Brain pericyte (primary cell): ENCODE measurements around the gene MYRIP.
"Not testable (repeated sequence)": the region's sequence is repeated elsewhere in the genome, so short reads cannot be mapped to it uniquely, and the experiment has no call there.

ENCODE experiments used
- DNase-seq: peaks from one replicate; pipeline ENCODE4 v3.0.0-alpha.2; 2012; ENCODE audit warnings: low read depth, low spot score

Gene MYRIP

DNA sequence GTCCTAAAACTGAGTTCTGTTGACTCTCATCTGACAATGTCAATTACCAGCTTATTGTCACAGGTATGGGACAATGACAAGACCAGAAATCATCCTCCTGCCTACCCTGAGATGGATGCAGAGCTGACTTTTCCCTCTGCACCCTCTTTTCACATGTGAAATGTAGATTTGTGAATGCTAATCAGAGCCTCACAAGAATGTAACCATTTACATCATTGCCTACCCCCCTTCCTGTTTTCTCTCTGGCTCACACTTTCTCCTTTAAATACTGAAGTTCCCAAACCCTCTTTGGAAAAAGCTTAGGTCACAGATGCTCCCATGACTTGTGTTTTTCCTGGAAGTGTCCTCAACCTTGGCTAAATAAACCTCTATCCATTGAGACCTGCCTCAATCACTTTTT, 228.2 kb downstream of the MYRIP start:
- no peak for DNase-seq

DNA sequence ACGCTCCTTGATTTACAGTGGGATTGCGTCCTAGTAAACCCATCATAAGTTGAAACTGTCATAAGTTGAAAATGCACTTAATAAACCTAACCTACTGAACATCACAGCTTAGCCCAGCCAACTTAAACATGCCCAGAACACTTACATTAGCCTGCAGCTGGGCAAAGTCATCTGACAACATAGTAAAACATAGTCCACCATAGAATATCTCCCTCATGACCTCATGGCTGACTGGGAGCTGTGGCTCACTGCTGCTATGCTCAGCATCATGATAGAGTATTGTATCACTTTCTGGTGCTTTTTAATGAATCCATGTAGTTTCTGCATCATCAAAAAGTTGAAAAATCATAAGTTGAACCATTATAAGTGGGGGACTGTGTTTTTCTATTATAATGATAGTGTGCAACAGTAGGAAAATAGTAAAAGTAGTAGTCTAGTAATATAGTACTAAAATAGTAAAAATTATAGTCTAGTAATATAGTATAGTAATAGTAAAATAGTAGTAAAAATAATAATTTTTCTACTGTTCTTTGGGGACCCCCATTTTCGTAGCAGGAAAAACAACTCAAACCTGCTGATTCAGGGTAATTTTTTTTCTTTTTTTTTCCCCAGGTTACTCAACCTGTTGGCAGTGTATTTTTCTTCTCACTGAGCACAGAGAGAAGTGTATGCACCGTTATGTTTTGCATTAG, 233.5 kb downstream of the MYRIP start:
- DNase-seq = no peak

DNA sequence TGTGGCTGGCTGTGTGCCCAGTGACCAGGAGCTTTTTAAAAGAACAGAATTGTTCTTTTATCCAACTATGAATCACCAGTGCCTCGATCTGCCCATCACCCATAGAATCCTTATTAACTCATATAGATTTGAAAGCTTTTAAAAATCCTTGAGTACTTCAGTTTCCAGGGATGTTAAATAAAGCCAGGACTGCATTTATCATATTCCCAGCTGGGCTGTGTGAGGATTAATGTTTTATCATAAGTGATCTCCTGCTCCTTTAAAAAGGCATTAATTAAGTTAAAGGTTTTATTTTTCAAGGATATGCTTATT, 234.0 kb downstream of the MYRIP start:
- no peak for DNase-seq

DNA sequence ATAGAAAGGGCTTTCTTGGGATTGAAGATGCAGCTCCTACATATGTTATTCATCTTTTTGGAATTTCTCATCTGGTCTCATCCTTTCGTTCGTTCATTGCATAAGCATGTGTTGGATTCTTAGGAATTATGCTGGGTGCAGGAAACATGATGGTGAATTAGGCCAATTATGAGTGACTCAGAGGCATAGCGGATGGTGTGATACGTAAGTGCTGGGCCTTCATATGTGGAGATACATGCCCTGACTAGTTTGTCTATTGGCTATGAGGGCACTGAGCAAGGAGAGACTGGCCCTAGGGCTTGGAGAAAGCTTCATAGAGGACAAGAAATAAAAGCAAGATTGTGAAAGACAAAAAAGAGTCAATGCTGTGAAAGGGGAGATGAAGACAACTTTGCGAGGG, 235.1 kb downstream of the MYRIP start:
- no peak for DNase-seq

DNA sequence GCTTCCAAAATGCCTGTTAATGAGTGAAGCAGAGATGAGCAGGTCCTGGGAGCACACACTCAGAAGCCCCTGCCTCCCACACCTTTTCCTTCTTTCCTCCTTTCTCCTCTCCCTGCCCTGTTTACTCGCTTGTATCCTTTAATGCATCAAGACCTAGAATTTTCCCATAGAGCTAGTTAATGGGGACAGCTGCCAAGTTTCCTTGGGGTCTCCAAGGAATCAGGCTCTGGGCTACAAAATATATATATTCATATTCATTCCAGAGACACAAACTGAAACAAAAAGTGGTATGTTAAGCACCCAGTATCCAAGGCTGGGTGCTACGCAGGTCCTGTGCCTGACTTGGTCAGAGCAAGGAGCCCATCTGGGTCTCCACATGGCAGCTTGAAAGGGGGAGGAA, 235.6 kb downstream of the MYRIP start:
- no peak for DNase-seq

DNA sequence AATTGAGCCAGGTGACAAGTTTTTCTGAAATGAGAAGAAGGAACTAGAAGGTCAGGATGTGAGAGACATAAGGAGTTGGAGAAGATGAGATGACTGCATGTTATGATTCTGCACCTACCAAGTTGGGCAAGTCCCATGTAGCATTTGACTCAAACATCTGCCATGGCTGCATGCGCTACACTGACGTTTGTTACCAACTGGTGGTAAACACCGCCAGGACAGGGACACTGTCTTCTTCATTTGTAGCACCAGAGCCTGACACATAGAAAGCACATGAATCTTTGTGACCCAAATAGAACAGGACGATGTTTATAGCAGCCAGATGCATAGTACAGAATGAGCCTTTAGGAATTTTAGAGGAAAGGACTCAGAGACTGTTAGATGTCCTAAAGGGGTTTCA, 236.7 kb downstream of the MYRIP start:
- DNase-seq = no peak

DNA sequence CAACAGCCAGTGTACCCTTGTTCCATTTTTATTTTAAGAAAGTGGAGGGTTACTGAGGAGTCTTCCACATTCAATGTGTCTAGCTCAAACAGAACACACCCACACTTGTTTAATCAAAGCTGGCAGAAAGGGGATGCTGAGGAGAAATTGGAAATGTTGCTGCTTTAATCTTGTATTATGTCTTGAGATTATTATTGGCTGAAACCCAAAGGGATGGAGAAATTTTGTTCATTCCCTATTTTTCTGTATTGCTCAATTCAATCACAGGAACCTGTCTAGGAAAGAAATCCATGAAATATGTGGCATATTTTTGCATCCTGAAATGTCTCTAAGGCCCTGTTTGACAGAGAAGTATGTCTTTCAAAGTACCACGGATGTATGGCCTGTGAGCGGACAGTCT, 238.0 kb downstream of the MYRIP start:
- DNase-seq = no peak

DNA sequence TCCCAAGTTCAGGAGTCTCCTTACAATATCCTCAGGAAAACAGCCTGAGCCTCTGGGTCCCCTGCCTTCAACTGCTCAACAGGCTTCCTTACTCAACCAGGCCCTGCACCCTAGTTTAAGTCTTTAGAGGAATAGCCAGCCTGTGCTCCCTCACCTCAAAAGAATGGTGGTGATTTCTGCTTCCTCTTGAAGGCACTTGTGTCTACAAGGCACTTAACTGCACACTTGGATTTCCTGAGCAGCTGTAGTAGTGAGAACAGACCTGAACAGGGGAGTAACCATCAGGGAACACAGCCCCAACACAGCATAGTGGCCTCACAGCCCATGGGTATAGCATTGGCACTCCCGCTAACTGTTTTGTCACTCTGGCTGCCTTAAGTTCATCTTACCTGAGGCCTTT, 244.3 kb downstream of the MYRIP start:
- DNase-seq = no peak

DNA sequence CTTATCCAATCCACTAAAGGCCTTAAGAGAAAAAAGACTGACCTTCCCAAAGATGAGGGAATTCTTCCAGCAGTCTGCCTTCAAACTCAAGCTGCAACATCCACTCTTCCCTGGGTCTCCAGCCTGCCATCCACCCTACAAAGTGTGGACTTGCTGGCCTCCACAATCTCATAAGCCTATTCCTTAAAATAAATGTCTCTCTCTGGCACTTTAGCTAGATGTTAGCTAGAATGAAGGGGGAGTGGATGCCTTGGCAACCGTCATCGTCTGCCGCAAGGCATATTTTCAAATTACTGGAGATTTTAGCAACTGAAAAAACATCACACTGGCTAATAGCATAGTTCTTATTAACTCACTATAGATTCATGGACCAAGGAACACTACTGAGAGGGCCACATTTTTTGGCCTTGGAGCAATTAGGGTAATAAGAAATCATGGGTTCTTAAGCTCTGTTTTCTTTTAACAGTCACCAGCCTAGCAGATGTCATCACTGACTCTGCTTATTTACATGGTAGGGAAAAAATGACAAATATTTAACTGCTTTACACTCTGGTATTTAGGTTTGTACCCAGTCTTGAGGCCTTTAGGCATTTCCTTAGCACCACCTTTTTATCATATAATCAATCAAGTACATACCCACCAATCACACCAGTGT, 245.3 kb downstream of the MYRIP start:
- DNase-seq = no peak

DNA sequence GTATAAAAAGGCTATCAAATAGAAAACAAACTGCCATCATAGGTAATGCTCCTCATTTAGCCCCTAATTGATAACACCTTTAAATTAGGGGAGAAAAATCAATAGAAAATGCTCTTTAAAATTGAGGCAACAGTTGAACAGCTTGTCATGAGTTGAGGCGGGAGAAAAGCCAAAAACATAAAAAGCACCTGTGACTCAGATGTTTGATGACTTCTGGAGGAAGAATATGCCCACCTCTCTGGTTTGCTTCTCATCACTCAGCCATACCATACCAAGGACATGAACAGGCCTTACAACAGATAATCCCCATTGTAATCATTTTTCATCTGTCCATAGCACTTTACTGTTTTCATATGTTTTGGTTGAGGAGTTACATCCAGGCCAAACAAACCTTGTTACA, 246.0 kb downstream of the MYRIP start:
- DNase-seq = no peak

DNA sequence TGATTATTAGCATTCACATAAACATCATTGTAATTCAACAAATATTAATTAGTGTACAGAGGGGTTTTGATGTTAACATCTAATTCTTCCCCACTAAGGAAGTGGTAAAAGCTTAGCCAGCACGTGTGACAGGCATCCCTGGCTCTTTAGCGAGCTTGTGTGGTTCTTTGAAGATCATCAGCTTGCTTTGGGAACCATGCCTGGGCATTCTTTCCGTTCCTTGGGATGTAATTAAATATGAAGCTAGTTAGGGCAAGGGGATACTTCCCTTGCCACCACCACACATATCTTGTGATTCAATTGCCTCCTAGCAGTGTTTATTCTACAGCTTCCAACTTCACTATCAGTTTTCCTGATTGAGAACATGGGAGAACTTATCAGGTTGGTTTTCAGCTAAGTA, 246.5 kb downstream of the MYRIP start:
- DNase-seq = no peak

DNA sequence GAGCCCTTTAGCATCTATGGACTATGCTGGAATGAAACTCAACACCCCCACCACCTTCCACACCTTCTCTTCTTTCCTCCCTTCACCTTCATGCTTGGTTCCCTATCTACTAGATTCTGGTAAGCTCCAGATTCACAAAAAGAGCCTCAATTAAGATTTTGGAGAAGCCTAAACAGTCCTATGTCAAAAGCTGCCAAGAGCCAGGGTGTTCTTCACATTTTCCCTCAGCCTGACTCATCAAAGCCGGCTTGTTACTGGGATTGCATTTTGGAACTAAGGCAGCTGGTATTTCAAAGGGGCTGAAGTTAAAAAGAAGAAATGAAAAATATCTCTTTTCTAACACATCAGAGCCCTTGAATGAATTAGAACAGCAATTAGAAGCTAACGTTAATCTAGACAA, 247.7 kb downstream of the MYRIP start:
- DNase-seq = no peak

DNA sequence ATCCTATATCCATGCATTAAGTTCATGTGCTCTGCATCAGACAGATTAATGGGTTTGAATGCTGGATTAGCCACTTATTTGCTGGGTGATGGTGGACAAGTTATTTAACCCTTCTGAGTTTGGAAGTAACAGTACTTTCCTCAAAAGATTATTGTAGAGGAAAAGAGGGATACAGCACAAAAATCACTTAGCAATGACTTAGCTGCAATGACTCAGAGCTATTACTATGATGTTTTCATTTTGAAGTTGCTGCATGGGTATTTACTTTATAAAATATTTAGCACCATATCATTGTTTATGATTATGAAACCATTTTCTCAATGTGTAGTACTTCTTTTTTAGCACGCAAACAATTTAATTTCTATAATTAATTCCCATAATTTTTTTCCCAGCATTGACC, 248.4 kb downstream of the MYRIP start:
- DNase-seq = no peak

DNA sequence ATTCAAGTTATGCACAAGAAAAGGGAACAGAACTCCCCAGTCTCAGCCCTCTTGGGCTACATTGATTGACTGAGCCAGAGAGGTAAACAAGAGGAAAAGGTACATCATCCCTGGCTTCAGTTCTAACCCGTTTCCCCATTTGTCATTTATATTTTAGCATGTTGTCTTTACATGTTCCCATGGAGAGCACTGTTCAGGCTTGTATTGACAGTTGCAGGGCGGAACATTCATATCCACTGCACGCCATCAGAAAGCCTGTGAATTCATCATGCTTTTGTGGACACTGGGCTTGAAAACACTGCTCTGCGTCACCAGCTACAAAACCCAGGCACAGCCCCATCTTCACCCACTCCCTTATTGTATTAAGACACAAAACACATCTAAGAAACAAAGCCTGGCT, 259.2 kb downstream of the MYRIP start:
- DNase-seq = no peak

DNA sequence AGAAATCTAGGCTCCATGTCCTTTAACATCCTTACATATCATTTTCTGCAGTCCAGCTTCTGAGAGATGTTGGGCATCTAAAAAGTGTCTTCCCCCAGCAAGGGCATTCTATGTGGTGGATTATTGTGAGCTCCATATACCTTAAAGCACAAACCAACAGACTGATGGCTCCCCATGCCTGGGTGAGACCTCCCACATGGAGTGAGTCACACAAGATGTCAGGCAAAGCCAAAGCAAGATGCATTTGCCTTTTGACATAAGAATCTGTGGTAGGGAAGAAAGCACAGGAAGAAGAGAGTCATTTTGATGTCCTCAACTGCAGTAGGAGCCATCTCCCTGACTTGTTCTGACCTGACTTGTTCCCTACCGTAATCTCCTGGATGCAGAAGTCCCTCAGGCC, 261.4 kb downstream of the MYRIP start:
- no peak for DNase-seq

DNA sequence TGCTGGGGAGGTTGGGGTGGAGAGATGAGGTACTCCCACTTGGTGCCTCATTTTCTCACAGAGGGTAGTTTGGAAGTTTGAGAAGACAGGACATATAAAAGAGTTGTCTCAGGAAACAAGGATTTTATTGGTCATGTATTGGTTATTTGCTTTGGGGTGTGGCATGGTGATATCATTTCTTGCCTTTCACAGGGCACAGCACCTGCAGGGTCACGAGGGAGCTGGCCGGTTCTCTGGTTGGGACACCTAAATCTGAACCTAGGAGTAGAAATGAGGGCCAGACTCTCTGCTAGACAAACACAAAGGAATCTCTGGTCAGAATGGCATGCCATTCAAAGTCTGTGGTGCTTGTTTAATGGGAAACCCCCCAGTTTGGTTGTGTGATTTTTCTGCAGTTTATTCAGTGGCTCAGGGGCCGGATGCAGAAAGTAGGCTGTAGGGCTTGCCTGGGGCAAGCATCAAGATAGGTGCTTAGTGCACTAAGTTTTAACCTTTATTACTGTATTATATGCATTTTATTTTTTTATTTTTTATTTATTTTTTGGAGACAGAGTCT, 262.4 kb downstream of the MYRIP start:
- DNase-seq = no peak

DNA sequence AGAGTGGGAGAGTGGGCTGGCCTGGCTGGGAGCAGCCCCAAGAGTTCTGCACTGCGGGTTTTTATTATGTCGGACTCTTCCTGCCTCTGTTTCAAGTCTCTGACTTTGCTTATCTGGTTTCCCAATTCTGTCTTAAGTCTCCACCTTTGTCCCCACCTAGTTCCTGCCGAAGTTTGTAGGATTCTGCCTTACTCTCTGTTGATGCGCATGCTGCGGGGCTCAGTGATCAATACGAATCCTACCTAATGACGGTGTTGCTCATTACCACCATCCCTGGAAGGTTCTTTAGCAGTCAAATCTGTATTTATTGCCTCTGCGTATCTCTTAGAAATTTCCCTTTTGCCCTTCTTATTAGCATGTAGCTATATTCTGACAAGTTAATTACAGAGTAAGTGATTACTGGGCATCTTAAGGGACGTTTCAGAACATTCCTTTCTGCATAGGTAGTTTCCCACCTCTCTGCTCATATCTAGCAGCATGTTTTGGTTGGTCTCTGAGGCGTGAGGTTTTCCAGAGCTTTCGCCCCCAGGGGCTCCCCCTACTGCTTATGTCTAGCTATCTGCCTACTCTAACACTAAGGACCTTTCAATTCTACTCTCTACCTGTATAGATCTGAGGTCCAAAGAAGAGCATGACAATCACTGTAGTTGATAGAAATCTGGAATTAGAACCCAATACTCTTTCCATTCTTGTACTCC, 264.1 kb downstream of the MYRIP start:
- DNase-seq = no peak

DNA sequence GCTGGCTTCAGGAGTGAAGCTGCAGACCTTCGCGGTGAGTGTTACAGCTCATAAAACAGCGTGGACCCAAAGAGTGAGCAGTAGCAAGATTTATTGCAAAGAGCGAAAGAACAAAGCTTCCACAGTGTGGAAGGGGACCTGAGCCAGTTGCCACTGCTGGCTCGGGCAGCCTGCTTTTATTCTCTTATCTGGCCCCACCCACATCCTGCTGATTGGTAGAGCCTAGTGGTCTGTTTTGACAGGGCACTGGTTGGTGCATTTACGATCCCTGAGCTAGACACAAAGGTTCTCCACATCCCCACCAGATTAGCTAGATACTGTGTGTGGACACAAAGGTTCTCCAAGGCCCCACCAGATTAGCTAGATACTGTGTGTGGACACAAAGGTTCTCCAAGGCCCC, 267.7 kb downstream of the MYRIP start:
- DNase-seq = not testable (repeated sequence)

DNA sequence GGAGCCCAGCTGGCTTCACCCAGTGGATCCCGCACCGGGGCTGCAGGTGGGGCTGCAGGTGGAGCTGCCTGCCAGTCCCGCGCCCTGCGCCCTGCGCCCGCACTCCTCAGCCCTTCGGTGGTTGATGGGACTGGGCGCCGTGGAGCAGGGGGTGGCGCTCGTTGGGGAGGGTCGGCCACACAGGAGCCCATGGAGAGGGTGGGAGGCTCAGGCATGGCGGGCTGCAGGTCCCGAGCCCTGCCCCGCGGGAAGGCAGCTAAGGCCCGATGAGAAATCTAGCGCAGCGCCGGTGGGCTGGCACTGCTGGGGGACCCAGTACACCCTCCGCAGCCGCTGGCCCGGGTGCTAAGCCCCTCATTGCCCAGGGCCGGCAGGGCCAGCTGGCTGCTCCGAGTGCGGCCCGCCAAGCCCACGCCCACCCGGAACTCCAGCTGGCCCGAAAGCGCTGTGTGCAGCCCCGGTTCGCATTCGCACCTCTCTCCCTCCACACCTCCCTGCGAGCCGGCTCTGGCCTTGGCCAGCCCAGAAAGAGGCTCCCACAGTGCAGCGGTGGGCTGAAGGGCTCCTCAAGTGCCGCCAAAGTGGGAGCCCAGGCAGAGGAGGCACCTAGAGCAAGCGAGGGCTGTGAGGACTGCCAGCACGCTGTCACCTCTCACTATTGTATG, 268.6 kb downstream of the MYRIP start:
- not testable (repeated sequence) for DNase-seq

DNA sequence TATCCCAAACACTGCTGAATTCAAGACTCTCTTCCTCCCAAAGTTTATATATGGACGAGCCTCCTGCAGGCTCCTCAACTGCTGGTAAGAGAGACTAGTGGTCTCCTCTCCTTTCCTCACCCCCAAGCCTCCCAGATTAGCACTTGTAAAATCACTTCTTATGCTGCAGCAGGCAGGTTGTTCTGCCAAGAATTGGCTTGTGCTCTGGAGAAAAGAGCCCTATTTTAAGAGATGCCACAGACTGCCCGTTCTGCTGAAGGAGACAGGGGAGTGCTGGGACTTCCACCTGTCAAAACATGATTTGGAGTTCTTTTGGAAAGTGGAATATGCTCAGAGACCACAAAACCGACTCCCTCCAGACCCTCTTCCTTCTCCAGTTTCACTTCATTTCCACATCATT, 269.2 kb downstream of the MYRIP start:
- no peak for DNase-seq

DNA sequence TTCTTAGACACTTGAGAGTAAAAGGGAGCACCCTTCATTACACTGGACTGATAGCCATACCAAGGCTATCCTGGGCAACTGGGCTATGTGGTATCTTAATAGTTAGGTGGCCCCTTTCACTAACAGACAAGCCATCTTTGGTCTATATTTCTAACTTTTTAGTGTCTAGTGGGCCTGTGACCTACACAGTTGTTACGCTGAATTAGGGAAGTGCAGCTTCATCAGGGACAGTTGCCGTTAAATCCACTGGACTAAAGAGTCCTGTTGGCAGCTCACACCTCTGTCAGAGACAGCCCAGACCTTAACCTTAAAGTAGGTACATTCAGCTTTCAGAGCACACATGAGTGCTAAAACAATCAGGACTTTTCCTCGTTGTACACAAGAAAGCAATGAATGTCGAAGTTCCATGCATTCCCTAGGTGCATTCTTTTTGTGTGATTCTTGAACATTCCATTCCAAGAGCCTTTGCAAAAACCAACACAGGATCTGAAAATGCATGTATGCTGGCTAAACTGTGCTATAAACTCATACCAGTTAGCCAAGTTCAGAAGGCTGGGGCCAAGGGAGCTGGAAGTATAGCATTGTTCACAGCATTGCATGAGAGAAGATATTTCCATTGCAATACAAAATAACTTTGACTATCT, 269.9 kb downstream of the MYRIP start:
- no peak for DNase-seq

DNA sequence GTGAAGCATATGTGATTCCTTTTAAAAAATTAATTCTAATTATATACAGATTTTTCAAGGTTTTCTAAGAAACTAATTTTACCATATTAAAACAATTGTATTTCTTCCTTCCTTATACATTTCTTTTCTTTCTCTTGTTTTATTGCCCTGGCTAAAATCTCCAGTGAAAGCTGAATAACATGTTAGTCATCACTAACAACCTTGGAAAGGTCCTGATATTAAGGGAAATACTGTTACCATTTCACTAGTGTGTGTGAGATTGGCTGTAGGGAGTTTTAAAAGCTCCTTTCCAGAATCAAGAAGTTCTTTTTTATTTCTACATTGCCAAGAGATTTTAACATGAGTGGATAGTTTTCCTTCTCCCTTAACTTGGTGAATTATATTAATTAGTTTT, 270.4 kb downstream of the MYRIP start:
- no peak for DNase-seq
